Breast epithelium (tissue), 4 donors: ENCODE measurements around the gene PLEKHG7. TPM values are rescaled to one million over a fixed set of nuclear protein-coding genes. Genes with fewer than 3 reads are reported as not detected.

Experiments
- DNase-seq, 2 donors: peaks; one replicate each; pipeline ENCODE4 v3.0.0-alpha.2; 2019; ENCODE audit warnings: low spot score in 2 of 2
- H3K27ac ChIP-seq, 2 donors: fragments of 200-600 bp; sonication (generic) in 1 of 2; one replicate each; pipeline ENCODE4 v1.5.1; 2016 to 2019; ENCODE audit warnings: mild to moderate bottlenecking in 1 of 2
- H3K27me3 ChIP-seq, 2 donors: fragments of 200-600 bp; sonication (generic) in 1 of 2; one replicate each; pipeline versions ENCODE4 v1.5.1 to v1.6.0; 2017 to 2019; ENCODE audit warnings: control low read depth in 1 of 2, mild to moderate bottlenecking in 1 of 2
- H3K36me3 ChIP-seq: fragments of 200-600 bp; one replicate; pipeline ENCODE4 v1.5.1; 2019
- H3K4me1 ChIP-seq, 2 donors: fragments of 200-600 bp; sonication (generic); one replicate each; pipeline ENCODE4 v1.5.1; 2016 to 2019; ENCODE audit warnings: control low read depth in 1 of 2
- H3K4me3 ChIP-seq, 3 donors: fragments of 200-600 bp; sonication (generic); 1 replicate in 2 of 3; 2 replicates in 1 of 3; pipeline ENCODE4 v1.5.1; 2016 to 2019; ENCODE audit warnings: mild to moderate bottlenecking in 3 of 3, moderate library complexity in 2 of 3
- H3K9me3 ChIP-seq, 2 donors: fragments of 200-600 bp; sonication (generic) in 1 of 2; one replicate each; pipeline ENCODE4 v1.5.1; 2016 to 2019; ENCODE audit warnings: control low read depth in 1 of 2
- CTCF ChIP-seq, 3 donors: fragments of 450-650 bp; IDR thresholded peaks; one replicate each; pipeline ENCODE4 v1.5.1; 2016 to 2017; ENCODE audit warnings: antibody characterized with exemption in 3 of 3, mild to moderate bottlenecking in 3 of 3, moderate library complexity in 3 of 3
- POLR2A ChIP-seq: fragments of 450-650 bp; IDR thresholded peaks from one replicate; pipeline ENCODE4 v1.6.1; 2016; ENCODE audit warnings: antibody characterized with exemption, mild to moderate bottlenecking, moderate library complexity
- POLR2AphosphoS5 ChIP-seq, 3 donors: sonication (generic); formaldehyde crosslinking; IDR thresholded peaks; one replicate each; pipeline ENCODE4 v1.6.1; 2017; ENCODE audit warnings: antibody characterized with exemption in 3 of 3
- intact Hi-C: fragments of 100-400 bp; cut with DNase I; formaldehyde crosslinking; loops from one replicate; pipeline ENCODE4 v1.15.1; 2023; ENCODE audit warnings: low total_unique reads
- total RNA-seq, 3 donors: library from RNA; depleted of rRNA; stranded (reverse); fragments of >200 nt; gene quantifications; one replicate each; pipeline ENCODE4 v1.1.0, GENCODE V29; 2016

Gene PLEKHG7
- total RNA-seq, 3 donors from 2014 or later: 0.15 to 0.33 TPM; not detected in 1

- Histone ChIP-seq H3K9me3 (no peaks in the 10 kb centered on the region), H3K27me3 (no peaks in the 10 kb centered on the region), H3K36me3 (no peaks in the 10 kb centered on the region), H3K27ac (no peak overlapping the region), H3K4me1 (no peaks in the 10 kb centered on the region), H3K4me3 (no peak overlapping the region)
- no peak for TF ChIP-seq POLR2AphosphoS5 (IDR thresholded peaks at IDR 0.05)
- no peak for TF ChIP-seq CTCF (IDR thresholded peaks at IDR 0.05)
- no peak for TF ChIP-seq POLR2A
- DNase-seq: no peak
- intact Hi-C loops: no loop called here
These were observed 33.8 kb downstream of the PLEKHG7 start for GRCh38 chr12:92736605-92737004.

- Histone ChIP-seq H3K4me1 (no peaks in the 10 kb centered on the region), H3K4me3 (no peak overlapping the region), H3K9me3 (no peaks in the 10 kb centered on the region), H3K36me3 (no peaks in the 10 kb centered on the region), H3K27me3 (no peaks in the 10 kb centered on the region), H3K27ac (no peak overlapping the region)
- TF ChIP-seq POLR2AphosphoS5 (IDR thresholded peaks at IDR 0.05): no peak
- no peak for TF ChIP-seq POLR2A
- TF ChIP-seq CTCF (IDR thresholded peaks at IDR 0.05): no peak
- DNase-seq: no peak
- intact Hi-C loops: no loop called here
These were observed 35.4 kb downstream of the PLEKHG7 start for GRCh38 chr12:92737855-92738850.

GRCh38 chr12:92739113-92739512 is 36.3 kb downstream of the PLEKHG7 start:
- Histone ChIP-seq H3K9me3 (no peaks in the 10 kb centered on the region), H3K27me3 (no peaks in the 10 kb centered on the region), H3K4me1 (no peaks in the 10 kb centered on the region), H3K27ac (no peak overlapping the region), H3K4me3 (no peak overlapping the region), H3K36me3 (no peaks in the 10 kb centered on the region)
- TF ChIP-seq POLR2A: no peak
- TF ChIP-seq CTCF (IDR thresholded peaks at IDR 0.05): no peak
- TF ChIP-seq POLR2AphosphoS5 (IDR thresholded peaks at IDR 0.05): no peak
- intact Hi-C loops: no loop called here
- DNase-seq: no peak

GRCh38 chr12:92740411-92740810 is 37.6 kb downstream of the PLEKHG7 start:
- Histone ChIP-seq H3K36me3 (no peaks in the 10 kb centered on the region), H3K4me1 (no peaks in the 10 kb centered on the region), H3K27me3 (no peaks in the 10 kb centered on the region), H3K4me3 (no peak overlapping the region), H3K9me3 (no peaks in the 10 kb centered on the region), H3K27ac (no peak overlapping the region)
- no peak for TF ChIP-seq POLR2A
- TF ChIP-seq POLR2AphosphoS5 (IDR thresholded peaks at IDR 0.05): no peak
- TF ChIP-seq CTCF (IDR thresholded peaks at IDR 0.05): no peak
- no peak for DNase-seq
- intact Hi-C loops: no loop called here

GRCh38 chr12:92743026-92743425 is 40.2 kb downstream of the PLEKHG7 start:
- Histone ChIP-seq H3K4me3 (no peak overlapping the region), H3K27ac (no peak overlapping the region)

More at GRCh38 chr12:92743026-92743425, 40.2 kb downstream of the PLEKHG7 start:
- DNase-seq: no peak
- TF ChIP-seq CTCF (IDR thresholded peaks at IDR 0.05) (no peak), POLR2AphosphoS5 (IDR thresholded peaks at IDR 0.05) (no peak), POLR2A (no peak)
- Histone ChIP-seq H3K4me1 (no peaks in the 10 kb centered on the region), H3K27me3 (no peaks in the 10 kb centered on the region), H3K36me3 (no peaks in the 10 kb centered on the region), H3K9me3 (no peaks in the 10 kb centered on the region)
- intact Hi-C loops: no loop called here
